HG02642 (cell line): ENCODE measurements around the gene SLC25A36.
"Not testable (repeated sequence)": the region's sequence is repeated elsewhere in the genome, so short reads cannot be mapped to it uniquely, and the experiment has no call there.

ENCODE experiments used
- ATAC-seq: cut with Tn5 transposase; IDR thresholded peaks from one replicate; pipeline ENCODE4 v1.9.1; 2021; ENCODE audit warnings: mild to moderate bottlenecking; ENCODE audit not compliant: unreplicated experiment, poor library complexity

The SLC25A36 gene

DNA sequence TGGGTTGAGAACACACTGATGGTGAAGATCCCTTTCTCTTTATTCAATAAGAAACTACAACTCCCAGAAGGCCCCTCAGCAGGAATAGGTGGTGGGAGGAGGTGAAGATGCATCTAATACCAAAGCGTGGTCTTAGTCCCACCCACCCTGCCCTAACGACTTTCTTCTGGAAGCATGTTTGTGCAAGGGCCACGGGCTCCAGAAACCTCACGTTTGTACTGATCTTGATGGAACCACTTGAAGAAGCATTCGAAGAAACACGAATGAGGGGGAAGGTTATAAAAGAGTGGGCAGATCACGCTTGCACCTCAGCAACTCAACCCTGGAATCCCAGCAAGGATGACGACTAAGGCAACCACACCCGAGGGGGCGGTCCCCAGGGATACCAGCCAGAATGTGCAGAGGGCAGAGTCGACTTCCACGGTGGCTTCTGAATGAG lies 10.6 kb upstream of the SLC25A36 start:
- ATAC-seq: no peak

DNA sequence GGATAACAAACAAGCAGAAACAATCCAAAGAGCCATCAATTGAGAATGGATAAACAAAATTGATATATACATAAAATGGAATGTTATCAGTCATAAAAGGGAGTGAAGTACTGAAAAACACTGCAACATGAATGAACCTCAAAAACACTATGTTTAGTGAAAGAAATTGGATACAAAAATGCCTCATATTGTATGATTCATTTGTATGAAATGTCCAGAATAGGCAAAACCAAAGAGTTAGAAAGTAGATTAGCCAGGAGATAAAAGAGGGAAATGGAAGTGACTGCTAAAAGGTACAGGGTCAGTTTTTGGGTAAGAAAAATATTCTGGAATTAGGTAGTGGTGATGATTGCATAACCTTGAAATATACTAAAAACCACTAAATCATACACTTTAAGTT lies 9.8 kb upstream of the SLC25A36 start:
- no peak for ATAC-seq

DNA sequence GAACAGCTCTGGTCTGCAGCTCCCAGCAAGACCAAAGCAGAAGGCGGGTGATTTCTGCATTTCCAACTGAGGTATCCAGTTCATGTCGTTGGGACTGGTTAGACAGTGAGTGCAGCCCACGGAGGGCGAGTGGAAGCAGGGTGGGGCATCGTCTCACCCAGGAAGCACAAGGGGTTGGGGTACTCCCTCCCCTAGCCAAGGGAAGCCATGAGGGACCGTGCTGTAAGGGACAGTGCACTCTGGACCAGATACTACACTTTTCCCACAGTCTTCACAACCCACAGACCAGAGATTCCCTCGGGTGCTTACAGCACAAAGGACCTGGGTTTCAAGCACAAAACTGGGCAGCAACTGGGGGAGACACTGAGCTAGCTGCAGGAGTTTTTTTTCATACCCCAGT lies 8.5 kb upstream of the SLC25A36 start:
- no peak for ATAC-seq

DNA sequence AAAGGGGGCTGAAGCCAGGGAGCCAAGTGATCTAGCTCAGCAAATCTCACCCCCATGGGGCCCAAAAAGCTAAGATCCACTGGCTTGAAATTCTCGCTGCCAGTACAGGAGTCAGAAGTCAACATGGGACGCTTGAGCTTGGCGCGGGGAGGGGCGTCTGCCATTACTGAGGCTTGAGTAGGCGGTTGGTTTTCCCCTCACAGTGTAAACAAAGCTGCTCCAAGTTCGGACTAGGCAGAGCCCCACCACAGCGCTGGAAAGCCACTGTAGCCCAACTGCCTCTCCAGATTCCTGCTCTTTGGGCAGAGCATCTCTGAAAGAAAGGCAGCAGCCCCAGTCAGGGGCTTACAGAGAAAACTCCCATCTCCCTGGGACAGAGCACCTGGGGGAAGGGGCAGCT lies 8.1 kb upstream of the SLC25A36 start:
- ATAC-seq: no peak

DNA sequence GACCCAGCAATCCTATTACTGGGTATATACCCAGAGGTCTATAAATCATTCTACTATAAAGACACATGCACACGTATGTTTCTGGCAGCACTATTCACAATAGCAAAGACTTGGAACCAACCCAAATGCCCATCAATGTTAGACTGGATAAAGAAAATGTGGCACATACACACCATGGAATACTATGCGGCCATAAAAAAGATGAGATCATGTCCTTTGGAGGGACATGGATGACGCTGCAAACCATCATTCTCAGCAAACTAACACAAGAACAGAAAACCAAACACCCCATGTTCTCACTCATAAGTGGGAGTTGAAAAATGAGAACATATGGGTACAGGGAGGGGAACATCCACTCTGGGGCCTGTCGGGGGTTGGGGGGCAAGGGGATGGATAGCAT lies 2.3 kb upstream of the SLC25A36 start:
- ATAC-seq: not testable (repeated sequence)

DNA sequence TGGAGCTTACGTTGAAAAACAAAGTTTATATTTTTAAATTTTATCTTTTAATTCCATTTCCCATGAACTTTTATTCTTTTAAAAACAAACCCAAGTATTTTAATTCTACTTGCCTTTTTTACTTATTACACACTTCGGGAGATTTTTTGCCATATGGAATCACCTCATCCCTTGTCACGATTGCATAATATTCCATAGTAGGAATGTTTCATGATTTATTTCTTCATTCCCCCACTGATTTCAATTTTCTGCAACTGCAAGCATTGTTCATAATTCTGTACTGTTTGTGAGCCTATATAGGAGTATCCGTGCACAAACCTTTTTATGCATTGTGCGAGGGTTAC lies 574 bp upstream of the SLC25A36 start:
- no peak for ATAC-seq

DNA sequence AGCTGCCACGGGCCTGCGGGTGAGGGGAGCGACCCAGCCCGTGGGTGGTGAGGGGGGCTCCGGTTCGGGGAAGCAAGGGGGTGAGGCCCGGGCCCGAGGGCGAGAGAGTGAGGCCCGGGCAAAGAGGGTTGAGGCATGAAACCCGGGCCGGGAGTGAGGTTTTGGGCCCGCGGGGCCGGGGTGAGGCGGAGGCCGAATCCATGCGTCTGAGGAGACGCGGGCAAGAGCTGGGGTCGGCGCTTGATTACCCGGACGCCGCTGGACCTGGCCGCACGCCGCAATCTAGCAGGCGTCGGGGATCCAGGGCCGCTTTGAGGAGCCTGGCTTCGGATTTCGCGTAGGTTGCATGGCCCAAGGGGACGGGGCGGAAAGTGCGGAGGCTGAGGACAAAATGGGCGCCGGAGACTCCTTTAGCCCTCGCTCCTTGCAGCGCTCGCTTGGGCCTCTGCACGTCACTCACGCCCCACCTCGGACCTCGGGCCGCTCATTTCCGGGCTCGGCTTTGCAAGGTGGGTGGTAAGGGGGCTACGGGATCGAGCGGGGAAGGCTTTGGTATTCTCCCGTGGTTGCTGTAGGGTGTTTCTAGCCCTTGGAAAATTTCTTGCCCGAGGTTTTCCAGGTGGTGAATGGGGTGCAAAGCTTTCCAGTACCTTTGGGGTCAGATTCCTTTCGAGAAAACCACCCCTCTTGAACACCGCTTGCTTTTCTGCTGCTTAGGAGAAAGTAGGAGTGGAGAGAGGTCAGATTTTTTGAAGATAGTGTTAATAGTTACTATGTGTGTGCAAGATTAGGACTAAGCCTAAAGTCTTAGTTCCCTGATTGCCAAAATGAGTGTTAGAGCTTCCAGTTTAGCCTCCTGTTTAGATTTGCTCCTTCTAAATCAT lies 827 bp downstream of the SLC25A36 start:
- peak; percentile 55 for ATAC-seq

DNA sequence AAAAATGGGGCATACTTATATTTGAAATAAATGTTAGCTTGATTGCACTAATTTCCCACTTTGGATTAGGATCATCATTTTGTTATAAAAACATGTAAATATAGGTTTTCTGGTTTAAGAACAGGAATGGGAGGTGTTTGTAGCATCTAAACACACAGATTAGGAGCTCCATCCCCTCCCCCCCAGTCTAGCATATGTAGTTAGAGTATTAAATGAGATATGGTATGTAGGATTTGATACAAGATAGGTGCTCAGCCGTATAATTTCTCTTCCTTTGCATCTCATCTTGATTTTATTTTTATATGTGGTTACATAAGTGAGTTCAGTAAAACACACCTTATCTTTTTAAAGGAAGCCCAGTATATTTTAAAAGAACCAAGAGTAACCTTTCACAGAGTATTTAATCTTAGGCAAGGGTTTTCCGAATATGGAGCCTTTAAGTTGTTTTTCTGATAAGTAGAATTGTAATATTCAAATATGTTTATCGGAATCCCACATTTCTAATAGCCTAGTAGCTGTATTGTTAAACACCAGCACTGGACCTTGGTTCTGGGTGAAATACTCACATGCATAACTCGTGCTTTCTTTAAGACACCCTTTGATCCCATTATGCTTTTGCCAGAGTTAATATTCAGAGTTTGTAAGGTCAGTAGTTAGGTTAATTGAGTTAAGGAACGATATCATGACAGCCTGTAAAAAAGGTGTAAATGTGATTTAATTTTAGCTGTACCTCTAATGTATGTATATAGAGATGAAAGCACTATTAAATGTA lies 2.3 kb downstream of the SLC25A36 start:
- ATAC-seq: no peak

DNA sequence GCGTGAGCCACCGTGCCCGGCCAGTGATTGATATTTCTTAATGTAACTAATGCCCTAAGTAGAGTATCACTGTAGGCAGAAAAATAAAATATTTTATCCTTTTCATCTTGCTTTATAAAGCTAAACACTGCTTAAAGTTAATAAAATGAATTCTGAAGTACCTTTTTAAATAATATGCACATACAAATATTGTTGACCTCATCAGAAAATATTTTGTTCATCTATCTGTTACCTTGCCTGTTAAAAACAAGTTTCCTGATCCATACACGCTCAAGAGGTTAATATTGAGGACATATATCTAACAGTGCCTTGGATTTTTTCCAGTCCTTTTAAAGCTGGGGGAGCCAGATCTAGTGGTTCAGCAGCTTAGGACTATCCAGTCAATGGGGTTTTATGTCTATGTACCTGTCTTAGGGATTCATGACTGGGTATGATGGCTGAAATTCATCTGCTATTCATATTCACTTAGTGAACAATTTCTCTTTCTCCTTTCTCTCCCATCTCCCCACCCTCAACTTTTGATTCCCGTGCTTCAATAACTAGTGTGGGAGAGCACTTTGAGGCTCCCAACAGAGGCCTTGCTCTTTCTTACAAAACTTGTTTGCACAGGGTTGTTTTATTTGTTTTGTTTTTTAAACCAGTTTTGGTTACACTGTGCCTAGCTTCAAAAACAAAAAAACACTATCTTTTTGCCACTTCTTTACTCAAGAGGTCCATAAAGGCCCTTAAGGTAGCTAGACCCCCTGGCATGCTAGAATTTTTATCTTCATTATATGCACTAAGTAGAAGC lies 7.0 kb downstream of the SLC25A36 start:
- no peak for ATAC-seq

DNA sequence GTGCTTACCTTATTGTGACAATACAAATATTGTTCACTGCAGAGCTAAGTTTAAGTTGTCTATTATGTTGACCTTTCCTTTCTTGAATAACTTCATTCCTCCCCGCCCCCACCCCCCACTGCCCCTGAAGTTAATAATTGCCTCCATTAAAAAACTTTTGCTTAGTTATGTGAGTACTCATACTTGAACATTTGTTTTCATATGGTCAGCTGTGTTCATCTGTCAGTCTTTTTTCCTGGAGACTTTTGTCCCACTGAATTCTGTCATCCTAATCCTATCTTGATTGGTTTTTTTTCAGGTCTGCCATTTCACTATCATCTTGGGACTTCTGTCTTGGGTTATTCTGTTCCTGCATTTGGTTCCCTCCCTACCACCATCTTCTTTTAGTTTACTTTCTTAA lies 8.5 kb downstream of the SLC25A36 start:
- no peak for ATAC-seq

DNA sequence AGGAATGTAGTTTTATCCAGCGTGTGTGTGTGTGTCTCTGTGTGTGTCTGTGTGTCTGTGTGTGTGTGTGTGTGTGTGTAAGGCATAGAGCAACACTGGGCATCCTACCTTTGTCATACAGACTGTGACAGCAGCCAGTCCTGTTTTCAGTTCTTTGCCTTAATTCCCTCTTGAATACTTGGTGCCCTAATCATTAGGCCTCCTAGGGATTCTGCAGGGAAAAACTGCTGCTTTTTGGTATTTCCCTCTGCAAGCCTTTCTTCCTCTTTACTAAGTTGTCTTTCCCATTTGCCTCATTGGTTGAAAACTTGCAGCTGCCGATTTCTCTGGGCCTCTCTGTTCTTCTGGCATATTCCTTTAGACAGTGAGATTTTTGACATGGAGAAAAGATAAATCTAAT lies 9.2 kb downstream of the SLC25A36 start:
- no peak for ATAC-seq

DNA sequence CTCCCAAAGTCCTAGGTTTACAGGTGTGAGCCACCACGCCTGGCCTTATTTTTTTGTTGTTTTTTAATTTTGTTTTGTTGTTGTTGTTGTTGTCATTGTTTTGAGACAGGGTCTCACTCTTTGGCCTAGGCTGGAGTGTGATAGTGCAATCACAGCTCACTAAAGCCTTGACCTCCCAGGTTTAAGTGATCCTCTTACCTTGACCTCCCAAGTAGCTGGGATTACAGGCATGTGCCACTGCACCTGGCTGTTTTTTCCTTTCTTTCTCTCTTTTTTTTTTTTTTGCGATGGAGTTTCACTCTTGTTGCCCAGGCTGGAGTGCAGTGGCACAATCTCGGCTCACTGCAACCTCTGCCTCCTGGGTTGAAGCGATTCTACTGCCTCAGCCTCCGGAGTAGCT lies 10.1 kb downstream of the SLC25A36 start:
- ATAC-seq: not testable (repeated sequence)

DNA sequence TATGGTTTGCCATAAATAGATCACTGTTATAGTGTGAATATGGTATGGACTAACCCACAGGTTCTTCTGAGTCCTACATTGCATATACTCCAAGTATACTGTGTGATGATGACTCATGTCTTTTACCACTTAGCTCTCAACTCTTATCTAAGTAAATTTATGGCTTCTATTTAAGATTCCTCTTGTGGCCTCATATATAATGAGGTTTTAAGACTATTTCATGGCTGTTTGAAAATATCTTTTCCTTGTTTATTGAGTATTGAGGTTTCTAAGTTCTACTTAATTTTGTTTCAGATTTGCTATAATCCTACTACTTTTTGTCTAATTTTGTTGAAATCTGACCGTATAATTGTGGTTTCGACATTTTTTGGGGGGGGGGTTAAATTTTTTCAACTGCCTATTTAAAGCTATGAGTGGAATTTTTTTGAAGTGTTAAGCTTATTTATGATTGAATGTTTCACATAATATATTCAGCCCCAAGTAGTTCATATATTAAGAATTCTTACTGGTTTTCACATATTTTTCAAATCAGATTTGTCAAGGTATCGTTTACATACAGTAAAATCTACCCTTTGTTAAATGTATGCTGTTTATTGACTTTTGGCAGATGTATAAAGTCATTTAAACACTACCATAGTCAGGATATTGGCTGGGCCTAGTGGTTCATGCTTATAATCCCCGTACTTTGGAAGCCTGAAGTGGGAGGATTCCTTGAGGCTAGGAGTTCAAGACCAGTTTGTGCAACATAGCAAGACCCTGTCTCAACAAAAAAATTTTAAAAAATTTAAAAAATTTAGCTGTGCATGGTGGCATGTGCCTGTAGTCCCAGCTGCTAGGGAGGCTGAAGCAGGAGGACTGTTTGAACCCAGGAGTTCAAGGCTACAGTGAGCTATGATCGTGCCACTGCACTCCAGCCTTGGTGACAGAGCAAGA lies 11.7 kb downstream of the SLC25A36 start:
- no peak for ATAC-seq

DNA sequence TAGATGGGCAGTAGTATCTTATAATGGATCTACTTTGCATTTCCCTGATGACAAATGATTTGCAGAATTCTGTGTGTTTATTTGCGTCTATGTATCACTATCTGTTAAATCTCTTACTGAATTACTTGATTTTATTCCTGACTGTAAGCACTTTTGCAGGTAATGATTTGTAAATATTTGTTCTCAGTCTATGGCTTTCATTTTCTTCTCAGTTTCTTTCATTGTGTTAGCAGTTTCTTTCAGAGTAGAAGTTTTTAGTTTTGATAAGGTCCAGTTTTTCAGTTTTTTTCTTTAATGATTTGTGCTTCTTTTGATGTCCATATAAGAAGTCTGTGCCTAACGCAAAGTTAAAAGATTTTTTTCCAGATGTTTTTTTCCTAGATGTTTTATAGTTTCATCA lies 12.9 kb downstream of the SLC25A36 start:
- ATAC-seq: no peak

DNA sequence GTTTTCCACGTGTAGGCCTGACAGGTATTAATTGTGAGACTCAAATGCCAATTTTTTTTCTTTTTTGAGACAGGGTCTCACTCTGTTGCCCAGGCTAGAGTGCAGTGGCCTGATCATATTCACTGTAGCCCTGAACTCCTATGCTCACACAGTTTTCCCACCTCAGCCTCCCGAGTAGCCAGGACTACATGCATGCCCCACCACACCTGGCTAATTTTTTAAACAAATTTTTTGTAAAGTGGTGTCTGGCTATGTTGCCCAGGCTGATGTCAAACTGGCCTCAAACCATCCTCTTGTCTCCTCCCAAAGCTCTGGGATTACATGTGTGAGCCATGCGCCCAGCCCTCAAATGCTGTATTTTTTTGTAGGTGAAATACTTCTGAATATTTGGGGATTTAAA lies 14.0 kb downstream of the SLC25A36 start:
- no peak for ATAC-seq

DNA sequence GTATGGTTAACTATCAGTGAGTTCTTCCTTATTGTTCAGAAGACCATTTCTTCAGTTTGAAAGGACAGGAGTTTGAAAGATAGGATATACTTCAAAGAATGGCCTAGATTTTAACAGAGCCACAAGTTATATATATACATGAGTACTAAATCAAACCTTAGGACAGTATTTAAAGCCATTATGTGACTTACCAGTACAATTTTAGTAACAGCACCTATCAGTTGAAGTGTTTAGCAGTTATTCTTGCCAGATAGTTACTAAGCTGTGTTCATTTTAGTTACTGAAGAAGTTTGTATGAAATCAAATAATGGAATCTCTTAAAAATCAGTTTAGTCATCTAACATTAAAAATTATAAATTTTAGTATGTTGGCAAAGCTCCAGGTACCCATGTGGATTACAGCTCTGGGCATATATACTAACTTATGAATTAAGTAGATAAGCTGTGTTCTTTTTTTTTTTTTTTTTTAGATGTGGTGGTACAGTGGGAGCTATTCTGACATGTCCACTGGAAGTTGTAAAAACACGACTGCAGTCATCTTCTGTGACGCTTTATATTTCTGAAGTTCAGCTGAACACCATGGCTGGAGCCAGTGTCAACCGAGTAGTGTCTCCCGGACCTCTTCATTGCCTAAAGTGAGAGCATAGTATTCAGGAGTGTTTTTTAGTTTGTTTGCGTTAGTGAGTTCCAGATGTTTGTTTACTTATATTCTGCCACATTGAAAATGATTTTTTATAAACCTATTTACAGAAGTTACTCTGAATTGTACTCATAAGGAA lies 14.6 kb downstream of the SLC25A36 start:
- ATAC-seq: no peak

DNA sequence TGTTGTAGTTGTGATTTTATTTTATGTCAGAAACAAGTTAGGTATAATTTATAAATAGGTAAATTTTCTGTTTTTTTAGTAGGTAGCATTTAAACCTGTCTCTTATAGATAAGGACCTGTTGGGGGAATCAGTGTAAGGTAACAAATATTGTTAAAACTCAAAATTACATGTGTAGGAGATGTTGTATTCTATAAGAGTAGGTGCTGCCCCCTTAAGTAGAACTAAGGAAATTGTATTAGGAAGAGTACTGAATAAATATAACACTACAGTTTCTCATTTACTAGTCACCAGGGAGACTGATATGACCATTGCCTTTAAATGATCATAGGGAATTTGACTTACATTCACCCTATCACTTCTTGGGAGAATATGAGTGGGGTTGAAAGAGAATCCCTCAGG lies 31.2 kb downstream of the SLC25A36 start:
- ATAC-seq: no peak

DNA sequence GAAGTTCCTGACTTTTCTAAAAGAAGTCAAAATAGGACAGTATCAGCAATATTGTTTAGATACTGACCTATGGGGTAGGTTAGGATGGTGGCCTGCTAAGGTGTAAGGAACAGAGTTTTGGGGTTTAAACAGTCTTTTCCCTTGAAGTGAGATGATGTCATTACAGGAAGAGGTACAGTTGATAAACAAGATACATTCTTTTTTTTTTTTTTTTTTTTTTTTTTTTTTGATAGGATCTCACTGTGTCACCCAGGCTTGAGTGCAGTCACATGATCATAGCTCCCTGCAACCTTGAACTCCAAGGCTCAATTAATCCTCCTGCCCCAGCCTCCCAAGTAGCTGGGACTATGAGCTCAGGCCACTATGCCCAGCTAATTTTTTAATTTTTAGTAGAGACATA lies 33.3 kb downstream of the SLC25A36 start:
- ATAC-seq: no peak

DNA sequence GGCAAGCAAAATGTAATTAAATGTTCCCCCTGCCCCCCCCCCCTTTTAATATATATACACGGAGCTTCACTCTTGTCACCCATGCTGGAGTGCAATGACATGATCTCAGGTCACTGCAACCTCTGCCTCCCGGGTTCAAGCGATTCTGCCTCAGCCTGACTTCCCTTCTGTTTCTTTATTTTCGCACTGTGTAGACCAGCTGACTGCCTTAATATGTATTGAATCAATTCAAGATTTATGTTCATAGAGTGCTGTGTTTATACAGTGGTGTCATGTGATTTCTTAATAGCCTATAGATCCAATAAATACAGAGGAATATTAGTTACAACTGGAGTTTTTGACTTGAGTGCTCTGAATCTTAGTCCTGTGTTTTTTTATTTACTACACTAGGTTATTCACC lies 39.0 kb downstream of the SLC25A36 start:
- no peak for ATAC-seq
